ENCODE results near the gene AFDN. TPM values are rescaled to one million over a fixed set of nuclear protein-coding genes. Genes with fewer than 3 reads are reported as not detected.

AFDN gene
- total RNA-seq, 3 donors from 2014 or later (not counting 1 experiment from before 2014, with no cell fraction given), result 6.3 to 9.3 (median 7.9) TPM

- H3K4me3 Mint-ChIP-seq, result no peak overlapping the region
- H3K36me3 ChIP-seq (ENCODE audit: control insufficient read depth, insufficient read depth, low read length), result no peaks in the 10 kb centered on the region
- no peak overlapping the region for H3K4me3 ChIP-seq (ENCODE audit: low read length)
- H3K4me1 ChIP-seq (ENCODE audit: control insufficient read depth, insufficient read depth, low read length), result no peaks in the 10 kb centered on the region
- ATAC-seq (no peak), DNase-seq (no peak)
- no peaks in the 10 kb centered on the region for H3K9me3 Mint-ChIP-seq
- intact Hi-C loops (cut with micrococcal nuclease), result no loop called here
- peaks cover 4% of the 10 kb centered on the region for H3K9me3 ChIP-seq (ENCODE audit: control insufficient read depth, insufficient read depth, low read length)
- H3K27me3 Mint-ChIP-seq (ENCODE audit: low read depth in 2 of 2), result no peaks in the 10 kb centered on the region
- no peak overlapping the region for H3K27ac ChIP-seq (ENCODE audit: low read length)
- no peaks in the 10 kb centered on the region for H3K36me3 Mint-ChIP-seq
- H3K27me3 ChIP-seq (ENCODE audit: control insufficient read depth, insufficient read depth, low read length), result no peaks in the 10 kb centered on the region
- H3K4me1 Mint-ChIP-seq, result no peaks in the 10 kb centered on the region
- 71% methylated on average over 3 of the region's 3 CpGs for WGBS (ENCODE audit: insufficient coverage)
- TF ChIP-seq, protein P1, sequence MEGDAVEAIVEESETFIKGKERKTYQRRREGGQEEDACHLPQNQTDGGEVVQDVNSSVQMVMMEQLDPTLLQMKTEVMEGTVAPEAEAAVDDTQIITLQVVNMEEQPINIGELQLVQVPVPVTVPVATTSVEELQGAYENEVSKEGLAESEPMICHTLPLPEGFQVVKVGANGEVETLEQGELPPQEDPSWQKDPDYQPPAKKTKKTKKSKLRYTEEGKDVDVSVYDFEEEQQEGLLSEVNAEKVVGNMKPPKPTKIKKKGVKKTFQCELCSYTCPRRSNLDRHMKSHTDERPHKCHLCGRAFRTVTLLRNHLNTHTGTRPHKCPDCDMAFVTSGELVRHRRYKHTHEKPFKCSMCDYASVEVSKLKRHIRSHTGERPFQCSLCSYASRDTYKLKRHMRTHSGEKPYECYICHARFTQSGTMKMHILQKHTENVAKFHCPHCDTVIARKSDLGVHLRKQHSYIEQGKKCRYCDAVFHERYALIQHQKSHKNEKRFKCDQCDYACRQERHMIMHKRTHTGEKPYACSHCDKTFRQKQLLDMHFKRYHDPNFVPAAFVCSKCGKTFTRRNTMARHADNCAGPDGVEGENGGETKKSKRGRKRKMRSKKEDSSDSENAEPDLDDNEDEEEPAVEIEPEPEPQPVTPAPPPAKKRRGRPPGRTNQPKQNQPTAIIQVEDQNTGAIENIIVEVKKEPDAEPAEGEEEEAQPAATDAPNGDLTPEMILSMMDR (IDR thresholded peaks at IDR 0.05), result no peak
- no peak overlapping the region for H3K27ac Mint-ChIP-seq
These were observed 154.3 kb downstream of the AFDN start for GRCh38 chr6:167980911-167981580.

GRCh38 chr6:167981916-167982462 is 155.3 kb downstream of the AFDN start:
- Histone ChIP-seq H3K4me1 (ENCODE audit: control insufficient read depth, insufficient read depth, low read length) (no peaks in the 10 kb centered on the region), H3K36me3 (ENCODE audit: control insufficient read depth, insufficient read depth, low read length) (no peaks in the 10 kb centered on the region), H3K9me3 (ENCODE audit: control insufficient read depth, insufficient read depth, low read length) (peaks cover 4% of the 10 kb centered on the region), H3K27me3 (ENCODE audit: control insufficient read depth, insufficient read depth, low read length) (no peaks in the 10 kb centered on the region), H3K4me3 (ENCODE audit: low read length) (no peak overlapping the region), H3K27ac (ENCODE audit: low read length) (no peak overlapping the region)
- DNase-seq (no peak), ATAC-seq (no peak)
- Mint-ChIP-seq H3K4me1 (no peaks in the 10 kb centered on the region), H3K9me3 (no peaks in the 10 kb centered on the region), H3K27ac (no peak overlapping the region), H3K36me3 (no peaks in the 10 kb centered on the region), H3K27me3 (ENCODE audit: low read depth in 2 of 2) (no peaks in the 10 kb centered on the region), H3K4me3 (no peak overlapping the region)
- TF ChIP-seq, protein P1 (IDR thresholded peaks at IDR 0.05), result no peak
- 88% methylated on average over 7 of the region's 7 CpGs for WGBS (ENCODE audit: insufficient coverage)
- intact Hi-C loops (cut with micrococcal nuclease), result no loop called here

- no peak for DNase-seq
- Histone ChIP-seq H3K36me3 (ENCODE audit: control insufficient read depth, insufficient read depth, low read length) (no peaks in the 10 kb centered on the region), H3K4me1 (ENCODE audit: control insufficient read depth, insufficient read depth, low read length) (no peaks in the 10 kb centered on the region), H3K9me3 (ENCODE audit: control insufficient read depth, insufficient read depth, low read length) (peaks cover 7% of the 10 kb centered on the region), H3K4me3 (ENCODE audit: low read length) (no peak overlapping the region), H3K27ac (ENCODE audit: low read length) (no peak overlapping the region), H3K27me3 (ENCODE audit: control insufficient read depth, insufficient read depth, low read length) (no peaks in the 10 kb centered on the region)
- Mint-ChIP-seq H3K4me1 (no peaks in the 10 kb centered on the region), H3K4me3 (no peak overlapping the region), H3K36me3 (no peaks in the 10 kb centered on the region), H3K9me3 (no peaks in the 10 kb centered on the region), H3K27ac (no peak overlapping the region), H3K27me3 (ENCODE audit: low read depth in 2 of 2) (no peaks in the 10 kb centered on the region)
- no peak for ATAC-seq
- TF ChIP-seq, protein P1 (IDR thresholded peaks at IDR 0.05), result no peak
- intact Hi-C loops (cut with micrococcal nuclease), result no loop called here
- 83% methylated on average over 11 of the region's 11 CpGs for WGBS (ENCODE audit: insufficient coverage)
These were observed 157.5 kb downstream of the AFDN start for GRCh38 chr6:167984144-167984719.

Measured in natural killer cell (primary cell).